Activated effector memory CD4-positive, alpha-beta T cell treated with anti-CD3 and anti-CD28 coated beads, Interleukin-2, amount 50 U/mL, for 16 hours (primary cell): Measurements from ENCODE around the gene PDILT.
A peak's percentile ranks its signal among the peaks of the same experiment; 100 is the strongest.

Experiments
- DNase-seq: peaks from one replicate; pipeline ENCODE4 v3.0.0-alpha.2; 2020

Gene PDILT

DNA sequence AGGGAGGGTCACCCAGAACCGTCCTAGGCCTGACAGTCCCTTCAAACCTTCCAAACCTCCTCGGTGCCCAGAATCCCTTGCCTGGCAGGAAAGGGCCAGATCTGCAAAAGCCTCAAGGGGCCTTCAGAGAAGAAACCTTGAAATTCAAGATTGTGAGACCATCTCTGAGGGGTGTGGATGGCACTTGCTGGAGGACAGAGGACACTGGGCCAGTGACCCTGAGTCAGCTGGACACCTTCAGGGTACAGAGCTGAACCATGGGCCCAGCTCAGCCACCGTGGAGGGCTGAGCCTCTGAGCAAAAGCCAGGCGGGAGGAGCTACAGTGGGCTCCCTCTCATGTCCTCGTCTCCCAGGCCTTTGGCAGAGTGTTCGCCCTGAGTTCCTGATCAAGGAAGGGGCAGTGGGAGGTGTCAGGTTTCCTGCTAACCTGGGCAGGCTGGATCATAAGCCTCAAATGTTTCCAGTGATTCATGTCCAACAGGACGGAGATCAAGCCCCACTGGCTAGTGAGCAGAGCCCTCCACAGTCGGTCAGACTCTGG is 3.0 kb downstream of the PDILT start:
- DNase-seq: no peak

DNA sequence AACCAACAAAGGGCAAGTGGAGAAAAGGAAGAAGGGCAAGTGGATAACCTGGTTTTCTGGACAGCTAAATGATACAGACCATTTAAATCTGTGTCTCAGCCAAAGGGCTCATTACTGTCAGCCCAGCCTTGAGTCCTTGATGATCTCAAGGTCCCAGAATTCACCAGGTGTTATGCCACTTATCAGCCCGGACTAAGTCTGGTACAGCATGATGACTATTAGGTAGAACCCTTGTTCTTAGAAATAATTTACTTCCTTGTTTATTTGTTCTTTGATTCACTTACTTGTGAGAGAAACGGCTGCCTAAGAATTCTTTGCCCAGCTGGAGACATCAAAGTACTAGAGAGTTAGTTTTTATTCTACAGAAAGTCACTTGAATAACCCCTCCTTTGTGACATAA is 3.5 kb downstream of the PDILT start:
- DNase-seq: no peak

DNA sequence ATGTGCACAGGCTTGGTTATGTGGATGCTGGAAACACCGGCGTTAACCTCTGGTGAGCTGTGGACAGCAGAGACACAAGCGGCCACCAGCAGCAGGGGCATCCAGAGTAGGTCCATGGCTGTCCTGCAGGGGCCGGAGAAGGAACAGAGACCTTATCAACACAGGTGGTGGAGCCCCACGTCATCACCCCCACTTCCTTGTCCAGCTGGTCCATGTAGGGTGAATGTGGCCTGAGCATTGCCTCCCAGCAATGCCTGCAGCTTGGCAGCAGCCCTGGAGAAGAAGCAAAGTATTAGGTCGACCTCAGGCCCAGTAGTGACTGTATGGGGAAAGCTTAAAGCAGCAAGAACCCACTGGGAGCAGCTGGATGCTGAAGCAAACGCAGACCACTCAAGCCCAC is 5.4 kb downstream of the PDILT start:
- no peak for DNase-seq

DNA sequence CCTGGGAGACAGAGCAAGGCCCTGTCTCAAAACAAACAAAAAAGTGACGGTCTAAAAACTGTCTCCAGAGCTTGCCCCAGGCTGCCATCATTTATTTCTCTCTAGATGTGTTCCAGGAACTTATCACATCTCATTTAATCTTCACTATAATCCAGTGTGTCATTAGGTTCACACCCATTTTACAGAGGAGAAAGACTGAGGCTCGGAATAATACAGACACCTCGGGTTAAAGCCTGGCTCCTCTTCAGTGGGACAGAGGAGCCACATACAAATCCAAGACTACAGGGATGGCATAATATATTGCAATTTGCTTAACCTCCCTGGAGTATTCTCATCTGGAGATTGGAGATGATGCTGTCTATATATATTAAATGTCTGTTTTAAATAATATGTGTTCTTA is 5.9 kb downstream of the PDILT start:
- DNase-seq: no peak

DNA sequence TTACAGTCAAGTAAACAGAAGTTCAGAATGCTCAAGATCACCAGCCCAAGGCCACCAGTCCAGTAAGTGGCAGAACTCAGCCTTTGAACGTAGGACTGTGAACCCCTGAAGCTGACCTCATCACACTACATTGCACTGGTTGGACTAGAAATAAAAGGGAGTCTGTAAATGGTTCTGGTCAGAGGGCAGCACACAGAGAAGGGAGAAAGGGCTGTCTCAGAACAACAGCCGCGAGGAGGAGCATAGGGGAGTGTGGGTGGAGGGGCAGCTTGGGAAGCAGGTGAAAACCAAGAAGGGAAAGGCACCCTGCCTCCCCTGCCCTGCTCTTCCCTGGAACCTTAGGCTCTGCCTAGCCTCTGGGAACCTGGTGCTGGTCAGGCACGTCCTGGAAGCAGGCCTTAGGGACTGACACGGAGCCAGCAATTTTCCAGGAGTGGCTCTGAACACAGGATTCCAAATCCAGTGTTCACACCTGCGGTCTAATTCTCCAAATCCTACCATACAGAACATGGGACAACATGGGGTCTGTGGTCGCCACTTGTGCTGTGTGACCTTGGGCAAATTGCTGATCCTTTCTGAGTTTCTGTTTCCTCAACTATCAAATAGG is 7.0 kb downstream of the PDILT start:
- no peak for DNase-seq

DNA sequence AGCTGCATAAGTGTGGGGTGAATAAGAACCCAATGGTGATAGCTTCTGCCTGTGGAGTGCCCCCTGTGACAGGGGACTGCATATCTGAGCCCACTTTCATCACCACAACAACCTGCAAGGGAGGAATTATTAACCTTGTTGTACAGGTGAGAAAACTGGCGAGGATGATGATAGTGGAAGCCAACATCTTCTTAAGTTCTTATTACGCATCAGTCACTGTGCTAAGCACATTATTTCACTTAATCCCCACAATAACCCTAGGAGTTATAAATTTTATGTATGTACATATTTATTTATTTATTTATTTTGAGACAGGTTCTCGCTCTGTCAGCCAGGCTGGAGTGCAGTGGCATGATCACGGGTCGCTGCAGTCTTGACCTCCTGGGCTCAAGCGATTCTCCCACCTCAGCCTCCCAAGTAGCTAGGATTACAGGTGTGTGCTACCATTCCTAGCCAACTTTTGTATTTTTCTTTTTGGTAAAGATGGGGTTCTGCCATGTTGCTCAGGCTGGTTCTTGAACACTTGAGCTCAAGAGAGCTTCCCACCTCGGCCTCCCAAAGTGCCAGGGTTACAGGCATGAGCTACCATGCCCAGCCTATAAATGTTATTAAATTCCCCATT is 7.6 kb downstream of the PDILT start:
- DNase-seq: no peak

DNA sequence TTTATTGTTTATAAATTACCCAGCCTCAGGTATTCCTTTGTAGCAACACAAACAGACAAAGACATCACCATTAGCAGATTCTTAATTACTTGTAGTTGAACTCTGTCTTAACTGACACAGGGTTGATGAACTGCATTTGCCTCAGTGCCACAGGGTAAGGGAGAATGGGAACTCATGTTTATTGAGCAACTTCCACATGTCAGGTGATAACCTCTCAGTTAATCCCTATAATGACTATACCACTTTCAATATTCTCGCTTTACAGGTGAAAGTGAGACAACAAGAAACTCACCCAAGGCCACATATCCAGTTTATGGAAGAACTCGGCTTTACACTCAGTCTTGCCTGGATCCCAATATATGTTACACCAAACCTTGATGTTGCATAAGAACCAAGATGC is 8.6 kb downstream of the PDILT start:
- no peak for DNase-seq

DNA sequence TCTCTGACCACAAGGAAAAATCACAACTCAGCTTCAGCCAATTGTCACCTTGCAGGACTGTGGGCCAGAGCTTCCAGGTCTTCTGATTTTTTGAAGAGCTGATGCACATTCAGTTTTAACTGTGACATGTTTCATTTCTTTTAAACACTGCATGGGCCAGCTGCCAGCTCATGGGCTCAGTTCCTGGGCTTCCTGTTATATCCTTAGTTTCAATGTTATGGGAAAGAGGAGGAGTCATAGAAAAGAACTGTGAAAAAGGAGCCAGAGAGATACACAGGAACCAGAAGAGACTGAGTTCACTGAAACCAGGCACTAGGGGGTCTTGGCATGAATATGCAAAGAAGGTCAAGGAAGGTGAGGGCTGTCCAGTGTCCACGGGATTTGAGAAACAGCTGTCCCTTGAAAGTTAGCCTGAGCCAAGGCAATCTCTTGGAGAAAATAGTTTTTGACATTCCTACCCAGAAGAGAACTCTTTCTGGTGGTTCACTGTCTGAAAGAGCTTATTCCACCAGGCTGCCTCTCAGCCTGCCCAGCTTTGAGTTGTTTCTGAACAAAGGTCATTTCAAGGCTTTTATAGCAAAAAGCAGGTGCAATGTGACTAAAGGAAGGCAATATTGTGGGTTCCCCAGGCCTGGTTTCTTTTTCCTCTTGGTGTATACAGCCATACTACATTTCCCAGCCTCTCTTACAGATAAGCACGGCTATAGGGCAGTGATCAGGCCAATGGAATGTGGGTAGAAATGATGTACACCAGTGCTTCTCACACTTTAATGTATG is 10.5 kb downstream of the PDILT start:
- no peak for DNase-seq

DNA sequence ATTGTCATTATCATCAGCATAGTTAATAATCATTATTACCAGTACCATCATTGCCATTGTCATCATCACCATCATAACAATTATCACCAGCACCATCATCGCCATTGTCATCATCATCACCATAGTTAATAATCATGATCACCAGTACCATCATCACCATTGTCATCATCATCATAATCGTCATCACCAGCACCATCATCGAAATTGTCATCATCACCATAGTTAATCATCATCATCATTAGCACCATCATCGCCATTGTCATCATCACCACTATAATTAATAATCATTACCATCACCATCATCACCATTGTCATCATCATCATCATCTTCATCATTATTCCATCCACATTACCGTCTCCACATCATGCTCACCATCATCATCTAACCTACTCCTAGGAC is 13.5 kb downstream of the PDILT start:
- DNase-seq: no peak

DNA sequence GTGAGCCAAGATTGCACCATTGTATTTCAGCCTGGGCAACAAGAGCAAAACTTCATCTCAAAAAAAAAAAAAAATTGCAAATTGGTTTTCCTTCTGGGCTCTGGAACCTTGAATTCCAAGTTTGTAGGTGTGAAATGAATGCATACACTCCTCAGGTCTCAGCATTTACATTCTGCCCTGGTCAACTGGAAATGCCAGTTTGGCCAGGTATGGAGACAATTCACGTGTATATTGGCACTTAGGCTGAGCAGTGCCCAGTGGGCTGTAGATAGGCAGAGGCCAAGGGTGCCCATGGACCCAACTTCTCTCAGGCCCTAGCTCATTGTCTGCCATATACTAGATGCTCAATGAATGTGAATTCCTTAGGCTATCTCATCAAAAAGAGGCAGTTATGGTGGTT is 15.7 kb downstream of the PDILT start:
- no peak for DNase-seq

DNA sequence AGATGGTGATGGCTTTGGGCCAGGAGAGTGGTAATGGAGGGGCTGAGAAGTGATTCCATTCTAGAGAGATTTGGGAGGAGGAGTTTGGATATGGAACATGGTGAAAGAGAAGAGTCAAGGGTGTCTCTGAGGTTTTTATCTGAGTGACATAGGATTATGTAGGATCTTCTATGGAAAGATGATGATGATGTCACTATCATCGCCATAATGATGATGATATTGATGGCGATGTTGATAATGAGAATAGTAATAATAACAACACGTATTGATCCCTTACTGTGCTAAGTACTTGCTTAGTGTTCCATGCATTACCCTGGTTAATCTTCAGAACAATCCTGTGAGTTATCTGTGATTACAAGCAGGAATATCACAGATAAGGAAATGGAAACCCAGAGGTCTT is 16.6 kb downstream of the PDILT start:
- DNase-seq: no peak

DNA sequence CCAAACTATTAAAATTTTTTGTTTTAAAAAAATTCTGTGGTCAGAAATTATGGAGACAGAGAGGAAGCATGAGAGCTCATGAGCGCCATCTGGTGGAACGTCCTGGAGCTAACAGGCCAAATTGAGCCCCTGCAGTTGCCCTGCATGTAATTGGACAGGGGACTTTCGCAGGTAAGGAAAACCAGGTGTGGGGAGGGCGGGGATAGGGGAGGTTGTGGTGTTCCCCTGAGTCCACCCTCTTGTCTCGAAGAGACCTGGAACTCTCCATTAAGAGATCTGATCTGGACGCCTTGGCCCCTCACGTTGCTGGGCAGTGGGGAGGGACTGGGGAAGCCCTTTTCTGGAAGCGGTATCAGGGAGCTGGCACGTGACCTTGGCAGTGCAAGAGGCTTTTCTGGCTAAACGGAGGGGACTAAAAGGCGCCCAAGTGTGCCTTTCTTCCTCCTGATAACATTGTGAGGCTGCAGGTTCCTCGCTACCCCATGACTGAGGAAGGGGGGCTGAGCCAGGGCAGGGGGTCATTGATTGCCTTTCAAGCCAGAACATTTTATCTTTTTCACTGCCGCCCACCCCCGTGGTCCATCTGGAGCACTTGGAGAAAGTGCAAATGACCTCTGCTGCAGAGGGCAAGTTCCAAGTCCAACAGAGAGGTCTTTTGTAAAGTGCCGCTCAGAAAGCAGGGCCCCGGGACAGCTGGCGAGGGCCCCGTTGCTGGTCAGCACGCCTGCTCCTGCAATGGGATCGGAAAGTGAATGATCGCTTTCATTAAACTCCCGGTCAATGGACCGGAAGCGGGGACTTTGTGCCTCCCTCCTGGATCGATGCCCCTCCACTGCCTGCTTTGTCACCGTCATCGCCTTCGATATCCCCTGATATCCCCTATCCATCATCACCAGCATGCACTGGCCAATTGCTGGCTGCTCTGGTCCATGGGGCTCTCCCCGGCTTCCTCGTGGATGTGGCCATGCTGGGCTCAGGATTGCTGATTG is 18.4 kb downstream of the PDILT start:
- DNase-seq: peak; percentile 80

DNA sequence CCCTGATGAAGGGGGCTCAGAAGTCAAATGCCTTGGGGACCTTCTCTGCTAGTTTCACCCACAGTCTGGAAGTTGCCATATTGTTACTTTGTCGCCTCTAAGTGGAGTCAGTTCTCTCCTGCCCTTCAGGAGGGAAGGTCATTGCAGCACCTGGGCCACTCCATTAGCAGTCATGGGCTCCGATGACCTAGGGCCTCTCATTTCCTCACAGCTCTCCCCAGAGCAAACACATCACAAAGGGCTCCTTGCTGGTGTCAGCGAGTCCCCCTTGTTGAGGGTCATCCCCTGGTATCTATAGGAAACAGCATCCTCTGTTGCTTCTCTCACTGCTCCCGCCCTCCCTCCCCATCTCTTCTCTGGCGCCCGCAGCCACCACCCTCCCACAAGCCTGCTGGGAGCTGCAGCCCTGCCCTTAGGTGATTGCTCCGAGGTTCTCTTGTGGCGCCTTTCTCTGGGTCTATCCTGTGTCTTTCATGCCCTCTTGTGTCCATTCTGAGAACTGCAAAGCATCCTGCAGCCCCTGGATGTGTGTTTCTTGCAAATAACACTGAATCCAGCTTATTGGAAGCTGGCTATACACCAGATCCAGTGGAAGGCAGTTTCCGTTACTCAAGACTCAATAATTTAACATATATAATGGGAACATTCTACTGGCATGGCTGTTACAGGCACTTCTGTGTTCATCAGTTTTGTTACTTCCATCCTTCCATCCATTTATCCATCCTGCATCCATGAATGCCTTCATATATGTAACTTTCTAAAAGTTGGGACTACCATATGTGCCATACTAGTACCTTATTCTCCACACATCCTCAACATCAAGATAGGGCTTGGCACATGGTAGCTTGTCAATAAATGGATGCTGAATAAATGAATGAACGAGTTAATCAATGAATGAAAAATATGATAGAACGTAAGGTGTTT is 21.2 kb downstream of the PDILT start:
- DNase-seq: peak; percentile 64

DNA sequence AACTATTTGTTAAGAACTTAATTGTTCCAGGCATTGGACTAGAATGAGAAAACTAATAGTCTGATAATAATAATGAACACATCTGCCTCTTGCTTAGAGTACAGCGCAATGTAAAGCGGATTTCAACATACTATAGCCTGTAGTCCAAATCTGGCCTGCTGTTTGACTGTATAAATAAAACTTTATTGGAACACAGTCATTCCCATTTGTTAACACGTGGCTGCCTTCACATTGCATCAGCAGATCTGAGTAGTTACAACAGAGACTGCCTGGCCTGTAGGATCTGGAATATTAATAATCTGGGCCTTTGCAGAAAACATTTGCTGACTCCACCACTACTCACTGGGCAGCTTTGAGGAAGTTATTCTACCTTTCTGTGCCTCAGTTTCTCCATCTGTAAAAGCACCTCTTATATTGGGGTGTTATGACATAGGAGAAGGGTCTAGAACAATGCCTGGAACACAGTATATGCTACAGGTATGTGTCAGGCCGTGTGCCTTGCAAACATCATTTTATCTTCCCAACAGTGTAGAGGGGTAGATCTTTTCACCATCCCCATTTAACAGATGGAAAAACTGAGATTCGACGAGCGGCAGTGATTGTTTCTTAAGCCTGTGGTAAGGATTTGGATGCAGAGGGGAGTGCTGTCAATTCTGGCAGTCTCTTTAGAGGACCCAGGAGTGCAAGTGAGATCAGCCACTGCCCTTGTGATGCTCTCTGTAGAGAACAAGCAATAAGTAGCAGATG is 22.2 kb downstream of the PDILT start:
- no peak for DNase-seq

DNA sequence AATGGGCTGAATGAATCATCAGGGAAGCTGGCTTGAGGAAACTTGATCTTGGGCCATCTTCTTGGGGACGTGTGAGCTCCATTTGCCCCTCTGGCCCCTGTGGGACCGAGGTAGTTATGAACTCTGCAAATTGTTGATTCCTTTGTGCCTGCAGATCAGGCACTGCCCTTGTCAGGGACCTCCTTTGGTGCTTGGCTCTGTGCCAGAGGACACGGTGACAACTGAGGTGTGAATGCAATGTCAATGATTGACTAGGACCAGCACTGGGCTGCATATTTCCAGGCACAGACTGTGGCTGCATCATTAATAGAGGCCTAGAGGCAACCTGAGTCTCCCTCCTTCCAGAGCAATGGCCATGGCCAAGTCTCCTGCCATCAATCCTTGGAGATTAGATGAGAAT is 23.8 kb downstream of the PDILT start:
- DNase-seq: no peak

DNA sequence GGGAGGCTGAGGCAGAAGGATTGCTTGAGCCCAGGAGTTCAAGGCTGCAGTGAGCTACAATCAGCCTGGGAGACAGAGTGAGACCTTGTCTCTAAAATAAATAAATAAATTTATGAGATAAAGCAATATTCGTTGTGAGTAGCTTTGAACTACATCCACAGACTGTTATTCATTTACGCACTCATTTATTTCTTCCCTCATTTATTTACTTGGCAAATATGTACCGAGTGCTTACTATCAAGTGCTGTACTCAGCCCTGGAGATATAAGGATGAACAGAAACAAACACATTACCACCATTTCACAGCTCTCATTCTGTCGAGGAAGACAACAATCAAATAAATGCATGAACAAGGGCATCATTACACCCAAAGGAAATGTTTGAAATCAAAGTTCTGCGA is 27.4 kb downstream of the PDILT start:
- DNase-seq: no peak

DNA sequence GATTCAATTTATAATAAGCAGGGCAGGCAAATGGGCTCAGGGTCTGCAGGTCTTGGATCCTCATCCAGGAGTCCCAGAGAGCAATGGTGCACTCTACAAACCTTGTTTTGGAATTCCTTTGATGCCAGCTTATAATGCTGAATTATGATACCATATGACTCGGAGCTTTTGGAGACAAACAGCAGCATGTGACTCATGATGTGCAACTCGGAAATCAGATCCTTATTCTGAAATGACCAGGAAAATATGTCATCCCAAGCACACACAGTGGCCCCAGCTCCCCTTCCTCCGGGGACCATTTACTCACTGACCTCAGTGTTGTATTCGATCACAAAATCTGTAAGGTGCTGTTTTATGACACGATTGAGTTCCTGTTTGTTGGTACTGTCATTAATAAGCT is 31.8 kb downstream of the PDILT start:
- DNase-seq: no peak

DNA sequence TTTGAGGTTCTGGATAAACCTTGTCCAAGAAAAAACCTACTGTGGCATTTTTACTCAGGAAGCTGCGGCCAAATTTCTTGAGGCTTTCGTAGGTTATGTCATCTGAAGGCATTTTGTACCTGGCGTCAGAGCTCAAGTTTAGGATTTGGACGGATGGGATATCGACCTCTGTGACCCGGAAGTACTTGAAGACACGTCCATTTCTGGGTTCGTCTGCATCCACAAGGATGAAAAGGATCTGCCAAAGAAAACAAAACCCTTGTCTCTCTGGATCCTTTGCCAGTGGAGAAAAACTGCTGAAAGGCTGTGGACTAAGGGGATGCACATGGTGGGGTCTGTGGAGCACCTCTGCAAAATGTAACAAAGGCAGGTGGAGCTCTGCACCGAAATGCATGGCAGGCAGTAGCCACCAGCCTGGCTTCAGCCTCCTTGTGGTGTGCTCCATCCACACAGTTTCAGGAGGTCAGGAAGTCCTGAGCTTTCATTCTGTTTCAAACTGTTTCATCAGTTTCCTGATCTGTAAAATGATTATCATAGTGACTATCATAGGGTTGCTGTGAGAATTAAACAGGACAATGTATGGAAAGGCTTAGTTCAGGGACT is 35.0 kb downstream of the PDILT start:
- DNase-seq: no peak

DNA sequence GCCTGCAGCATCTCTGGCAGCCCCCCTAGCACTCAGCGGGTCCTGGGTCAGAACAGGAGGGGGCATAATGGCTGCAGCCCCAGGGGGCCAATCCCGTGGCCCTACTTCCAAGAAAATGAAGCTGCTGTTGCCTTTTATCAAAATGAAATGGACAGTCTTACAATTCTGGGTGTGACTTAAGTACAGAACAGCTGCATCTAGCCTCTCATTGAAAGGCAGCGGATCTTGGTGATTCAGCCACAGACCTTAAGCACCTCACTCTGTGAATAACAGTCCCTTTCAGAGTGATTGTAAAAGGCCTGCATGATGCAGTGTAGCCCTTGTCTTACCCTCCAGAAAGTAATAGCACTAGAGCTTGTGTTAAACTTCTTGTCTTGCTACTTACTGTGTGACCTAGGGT is 40.5 kb downstream of the PDILT start:
- DNase-seq: no peak

DNA sequence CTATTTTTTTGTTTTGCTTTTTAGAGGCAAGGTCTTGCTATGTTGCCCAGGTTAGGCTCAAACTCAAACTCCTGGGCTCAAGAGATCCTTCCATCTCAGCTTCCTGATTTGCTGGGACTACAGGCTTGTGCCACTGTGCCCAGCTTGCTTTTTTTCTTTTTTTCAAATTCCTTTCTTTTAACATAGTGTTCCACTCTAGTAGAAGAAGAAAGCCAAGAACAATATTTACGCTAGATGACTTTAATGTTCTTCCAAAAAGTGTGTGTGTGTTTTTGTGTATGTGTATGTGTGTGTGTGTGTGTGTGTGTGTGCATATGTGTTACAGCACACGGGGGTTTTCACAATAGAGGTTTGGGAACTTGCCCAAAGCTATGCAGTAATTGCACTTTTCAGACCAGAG is 41.3 kb downstream of the PDILT start:
- DNase-seq: no peak

DNA sequence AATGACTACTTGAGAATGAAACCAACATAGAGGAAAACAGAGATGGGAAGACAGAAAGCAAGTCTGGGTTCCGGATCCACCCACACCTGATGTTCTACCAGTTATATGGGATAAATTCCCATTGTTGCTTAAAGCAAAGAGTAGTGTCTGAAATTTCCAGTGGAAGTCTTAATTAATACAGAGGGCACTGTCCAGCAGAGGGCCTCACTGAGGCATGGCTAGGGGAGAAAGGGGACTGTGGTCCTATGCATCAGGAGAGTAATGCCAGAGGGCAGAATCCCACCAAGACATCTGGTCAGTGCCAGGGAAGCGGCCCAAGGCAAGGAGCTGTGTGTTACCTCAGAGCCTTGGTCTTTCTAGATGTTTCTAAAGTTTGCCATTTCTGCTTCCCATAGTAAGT is 44.5 kb downstream of the PDILT start:
- no peak for DNase-seq
